Measurements from ENCODE around the gene EML6. TPM values are rescaled to one million over a fixed set of nuclear protein-coding genes. Genes with fewer than 3 reads are reported as not detected.

Gene EML6
- total RNA-seq, 1 donor from 2014 or later = 8.1 TPM

- no peak overlapping the region for H3K27ac Mint-ChIP-seq (ENCODE audit: unreplicated experiment)
- no peaks in the 10 kb centered on the region for H3K4me1 Mint-ChIP-seq
- DNase-seq (ENCODE audit: low read depth, low spot score) = no peak
- no peaks in the 10 kb centered on the region for H3K9me3 Mint-ChIP-seq
- peaks cover 2% of the 10 kb centered on the region for H3K36me3 Mint-ChIP-seq (ENCODE audit: low read depth)
- H3K4me3 Mint-ChIP-seq = no peak overlapping the region
- TF ChIP-seq, protein P1, sequence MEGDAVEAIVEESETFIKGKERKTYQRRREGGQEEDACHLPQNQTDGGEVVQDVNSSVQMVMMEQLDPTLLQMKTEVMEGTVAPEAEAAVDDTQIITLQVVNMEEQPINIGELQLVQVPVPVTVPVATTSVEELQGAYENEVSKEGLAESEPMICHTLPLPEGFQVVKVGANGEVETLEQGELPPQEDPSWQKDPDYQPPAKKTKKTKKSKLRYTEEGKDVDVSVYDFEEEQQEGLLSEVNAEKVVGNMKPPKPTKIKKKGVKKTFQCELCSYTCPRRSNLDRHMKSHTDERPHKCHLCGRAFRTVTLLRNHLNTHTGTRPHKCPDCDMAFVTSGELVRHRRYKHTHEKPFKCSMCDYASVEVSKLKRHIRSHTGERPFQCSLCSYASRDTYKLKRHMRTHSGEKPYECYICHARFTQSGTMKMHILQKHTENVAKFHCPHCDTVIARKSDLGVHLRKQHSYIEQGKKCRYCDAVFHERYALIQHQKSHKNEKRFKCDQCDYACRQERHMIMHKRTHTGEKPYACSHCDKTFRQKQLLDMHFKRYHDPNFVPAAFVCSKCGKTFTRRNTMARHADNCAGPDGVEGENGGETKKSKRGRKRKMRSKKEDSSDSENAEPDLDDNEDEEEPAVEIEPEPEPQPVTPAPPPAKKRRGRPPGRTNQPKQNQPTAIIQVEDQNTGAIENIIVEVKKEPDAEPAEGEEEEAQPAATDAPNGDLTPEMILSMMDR (conservative IDR thresholded peaks at IDR 0.05) = no peak
- H3K27me3 Mint-ChIP-seq (ENCODE audit: low read depth) = no peaks in the 10 kb centered on the region
These were observed 175.2 kb downstream of the EML6 start for GRCh38 chr2:54898456-54899226.

- H3K9me3 Mint-ChIP-seq = no peaks in the 10 kb centered on the region
- H3K27ac Mint-ChIP-seq (ENCODE audit: unreplicated experiment) = no peak overlapping the region
- TF ChIP-seq, protein P1 (conservative IDR thresholded peaks at IDR 0.05) = peak; percentile 69
- H3K36me3 Mint-ChIP-seq (ENCODE audit: low read depth) = peaks cover 2% of the 10 kb centered on the region
- H3K27me3 Mint-ChIP-seq (ENCODE audit: low read depth) = no peaks in the 10 kb centered on the region
- no peak for DNase-seq (ENCODE audit: low read depth, low spot score)
- H3K4me3 Mint-ChIP-seq = no peak overlapping the region
- H3K4me1 Mint-ChIP-seq = no peaks in the 10 kb centered on the region
These were observed 176.2 kb downstream of the EML6 start for GRCh38 chr2:54899576-54900200.

DNA sequence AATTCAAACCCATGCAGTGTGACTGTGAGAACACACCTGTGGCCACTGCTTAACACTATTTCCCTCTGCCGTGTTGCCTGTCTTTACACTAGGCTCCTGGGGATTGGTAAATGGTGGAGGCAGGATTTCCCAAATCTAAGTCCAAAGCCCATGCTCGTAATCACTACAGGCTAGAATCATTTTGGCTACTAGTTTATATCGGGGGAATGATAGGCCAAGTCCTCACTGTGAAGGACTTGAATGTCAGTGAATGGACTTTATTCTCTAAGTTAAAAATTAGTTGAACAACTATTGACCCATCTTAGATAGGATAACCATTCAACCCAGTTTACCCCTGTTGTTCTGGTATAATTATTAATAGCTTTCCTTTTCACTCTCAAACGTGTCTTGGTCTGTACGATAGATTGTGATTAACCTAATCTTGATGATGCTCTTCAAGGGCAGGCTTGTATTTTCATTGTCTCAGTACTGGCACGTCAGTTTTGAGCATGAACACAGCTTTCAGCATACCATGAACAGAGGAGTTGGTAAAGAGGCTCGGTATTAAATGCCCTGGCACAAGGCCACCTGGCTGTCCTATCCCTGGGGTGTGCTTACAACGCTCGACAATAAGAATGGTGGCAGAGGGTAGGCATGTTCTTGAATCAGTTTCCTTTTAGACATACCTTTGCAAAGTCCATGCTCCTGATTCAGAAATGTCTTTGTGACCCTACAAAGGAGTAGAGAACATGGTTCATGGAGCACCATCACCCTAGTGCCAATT is 177.9 kb downstream of the EML6 start:
- no peak overlapping the region for H3K27ac Mint-ChIP-seq (ENCODE audit: unreplicated experiment)
- H3K36me3 Mint-ChIP-seq (ENCODE audit: low read depth) = no peaks in the 10 kb centered on the region
- no peak for DNase-seq (ENCODE audit: low read depth, low spot score)
- H3K4me3 Mint-ChIP-seq = no peak overlapping the region
- no peaks in the 10 kb centered on the region for H3K27me3 Mint-ChIP-seq (ENCODE audit: low read depth)
- H3K4me1 Mint-ChIP-seq = no peaks in the 10 kb centered on the region
- no peaks in the 10 kb centered on the region for H3K9me3 Mint-ChIP-seq
- TF ChIP-seq, protein P1 (conservative IDR thresholded peaks at IDR 0.05) = no peak

DNA sequence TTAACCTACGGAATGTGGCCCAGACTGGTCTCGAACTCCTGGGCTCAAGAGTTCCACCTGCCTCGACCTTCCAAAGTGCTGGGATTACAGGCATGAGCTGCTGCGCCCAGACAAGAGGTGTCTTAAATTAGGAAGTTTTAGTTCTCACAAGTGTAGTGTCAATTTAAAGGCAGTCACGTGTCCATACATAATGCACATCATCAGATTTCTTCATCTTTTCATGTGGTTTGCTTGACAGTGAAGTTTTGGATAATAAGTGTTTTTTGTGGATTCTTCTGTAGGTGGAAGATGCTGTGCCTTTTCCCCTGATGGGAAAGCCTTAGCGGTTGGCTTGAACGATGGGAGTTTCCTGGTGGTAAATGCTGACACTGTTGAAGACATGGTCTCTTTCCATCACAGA is 179.3 kb downstream of the EML6 start:
- Mint-ChIP-seq H3K36me3 (ENCODE audit: low read depth) (no peaks in the 10 kb centered on the region), H3K27me3 (ENCODE audit: low read depth) (no peaks in the 10 kb centered on the region), H3K4me3 (no peak overlapping the region), H3K9me3 (no peaks in the 10 kb centered on the region), H3K27ac (ENCODE audit: unreplicated experiment) (no peak overlapping the region), H3K4me1 (no peaks in the 10 kb centered on the region)
- DNase-seq (ENCODE audit: low read depth, low spot score) = no peak
- TF ChIP-seq, protein P1 (conservative IDR thresholded peaks at IDR 0.05) = no peak

DNA sequence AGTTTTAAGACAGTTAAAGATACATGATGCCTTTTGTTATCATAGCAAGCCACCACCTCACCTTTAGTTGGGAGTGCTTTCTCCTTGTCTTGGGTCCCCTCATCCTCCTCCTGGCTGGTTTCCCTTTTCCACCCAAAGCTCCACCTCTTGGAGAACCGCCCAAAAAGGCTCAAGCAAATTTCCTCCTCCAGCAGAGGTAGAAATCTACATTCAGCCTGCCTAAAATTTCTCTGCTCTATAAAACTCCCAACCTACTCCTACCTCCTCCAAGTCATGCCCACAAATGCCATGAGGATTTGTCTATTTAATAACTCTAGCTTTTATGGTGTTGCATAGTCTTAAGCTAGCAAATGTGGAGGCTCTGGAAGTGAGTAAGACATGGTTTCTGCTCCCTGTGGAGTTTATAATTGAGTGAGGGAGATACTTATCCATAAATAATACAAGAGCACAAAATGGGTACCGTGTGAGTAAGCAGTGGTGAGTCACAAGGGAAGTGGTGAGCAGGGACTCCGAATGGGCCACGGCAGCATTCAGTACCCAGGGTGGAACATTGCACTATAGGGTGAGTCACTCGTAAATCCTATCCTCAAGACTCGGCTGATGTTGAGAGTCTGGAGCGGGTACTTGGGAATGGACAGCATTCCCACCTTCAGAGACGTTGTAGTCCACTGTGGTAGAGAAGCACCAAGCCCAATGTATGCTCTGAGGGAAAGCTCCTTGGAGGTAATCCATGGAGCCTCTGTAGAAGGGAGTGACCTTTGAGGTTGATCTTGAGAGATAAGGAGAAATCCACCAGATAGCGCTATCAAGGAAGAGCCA is 180.5 kb downstream of the EML6 start:
- H3K36me3 Mint-ChIP-seq (ENCODE audit: low read depth) = no peaks in the 10 kb centered on the region

More for the DNA sequence above, 180.5 kb downstream of the EML6 start:
- Mint-ChIP-seq H3K4me1 (no peaks in the 10 kb centered on the region), H3K4me3 (no peak overlapping the region), H3K9me3 (no peaks in the 10 kb centered on the region), H3K27ac (ENCODE audit: unreplicated experiment) (no peak overlapping the region), H3K27me3 (ENCODE audit: low read depth) (no peaks in the 10 kb centered on the region)
- TF ChIP-seq, protein P1 (conservative IDR thresholded peaks at IDR 0.05) = no peak
- DNase-seq (ENCODE audit: low read depth, low spot score) = no peak
